ENCODE measurements around the gene PRKCE.

Gene PRKCE

GRCh38 chr2:46067062-46067461 lies 415.6 kb downstream of the PRKCE start:
- no peak overlapping the region for H3K4me3 ChIP-seq (ENCODE audit: low read depth, low read length)
- TF ChIP-seq CTCF (IDR thresholded peaks at IDR 0.05; ENCODE audit: borderline replicate concordance, insufficient read depth, low read depth, low read length): no peak

- no peak overlapping the region for H3K4me3 ChIP-seq (ENCODE audit: low read depth, low read length)
Observed at GRCh38 chr2:46067501-46068305, 416.2 kb downstream of the PRKCE start.

GRCh38 chr2:46068636-46069035 lies 417.2 kb downstream of the PRKCE start:
- no peak overlapping the region for H3K4me3 ChIP-seq (ENCODE audit: low read depth, low read length)

More at GRCh38 chr2:46067501-46068305, 416.2 kb downstream of the PRKCE start:
- TF ChIP-seq CTCF (IDR thresholded peaks at IDR 0.05; ENCODE audit: borderline replicate concordance, insufficient read depth, low read depth, low read length): no peak

GRCh38 chr2:46071074-46071473 lies 419.6 kb downstream of the PRKCE start:
- H3K4me3 ChIP-seq (ENCODE audit: low read depth, low read length): no peak overlapping the region
- TF ChIP-seq CTCF (IDR thresholded peaks at IDR 0.05; ENCODE audit: borderline replicate concordance, insufficient read depth, low read depth, low read length): no peak

More at GRCh38 chr2:46068636-46069035, 417.2 kb downstream of the PRKCE start:
- TF ChIP-seq CTCF (IDR thresholded peaks at IDR 0.05; ENCODE audit: borderline replicate concordance, insufficient read depth, low read depth, low read length): no peak

- no peak overlapping the region for H3K4me3 ChIP-seq (ENCODE audit: low read depth, low read length)
- TF ChIP-seq CTCF (IDR thresholded peaks at IDR 0.05; ENCODE audit: borderline replicate concordance, insufficient read depth, low read depth, low read length): no peak
Observed at GRCh38 chr2:46072101-46072820, 420.8 kb downstream of the PRKCE start.

GRCh38 chr2:46073540-46074046 lies 422.1 kb downstream of the PRKCE start:
- H3K4me3 ChIP-seq (ENCODE audit: low read depth, low read length): no peak overlapping the region
- no peak for TF ChIP-seq CTCF (IDR thresholded peaks at IDR 0.05; ENCODE audit: borderline replicate concordance, insufficient read depth, low read depth, low read length)
